Measurements from ENCODE around the gene ISOC2.

ISOC2 gene

GRCh38 chr19:55471266-55471665 lies 9.8 kb upstream of the ISOC2 start:
- Mint-ChIP-seq H3K36me3 (ENCODE audit: low read depth) (no peaks in the 10 kb centered on the region), H3K4me1 (peaks cover 22% of the 10 kb centered on the region), H3K27me3 (ENCODE audit: low read depth) (peaks cover 4% of the 10 kb centered on the region), H3K9me3 (no peaks in the 10 kb centered on the region), H3K4me3 (peak overlapping the region in 2 of 3 experiments; percentile 38 to 62), H3K27ac (peak overlapping the region; percentile 63 to 86 (median 80))
- no peak for TF ChIP-seq CTCF (IDR thresholded peaks at IDR 0.05; ENCODE audit: unreplicated experiment in 3 of 3)

- peak overlapping the region in 1 of 3 experiments; percentile 47 for H3K27ac Mint-ChIP-seq
- peak overlapping the region in 2 of 3 experiments; percentile 20 to 27 for H3K4me3 Mint-ChIP-seq
- peaks cover under 1% of the 10 kb centered on the region for H3K27me3 Mint-ChIP-seq (ENCODE audit: low read depth)
- H3K9me3 Mint-ChIP-seq = no peaks in the 10 kb centered on the region
- no peaks in the 10 kb centered on the region for H3K36me3 Mint-ChIP-seq (ENCODE audit: low read depth)
- H3K4me1 Mint-ChIP-seq = peaks cover 12% of the 10 kb centered on the region
- peak in 1 of 3 experiments; percentile 5 for TF ChIP-seq CTCF (IDR thresholded peaks at IDR 0.05; ENCODE audit: unreplicated experiment in 3 of 3)
Measured at GRCh38 chr19:55468054-55468393, 6.6 kb upstream of the ISOC2 start.

- peak; percentile 98 to 99 (median 98) for TF ChIP-seq CTCF (IDR thresholded peaks at IDR 0.05; ENCODE audit: unreplicated experiment in 3 of 3)
- Mint-ChIP-seq H3K27ac (peak overlapping the region in 2 of 3 experiments; percentile 43 to 47), H3K4me1 (peaks cover 11% of the 10 kb centered on the region), H3K4me3 (peak overlapping the region; percentile 8 to 47 (median 27)), H3K9me3 (no peaks in the 10 kb centered on the region), H3K27me3 (ENCODE audit: low read depth) (no peaks in the 10 kb centered on the region), H3K36me3 (ENCODE audit: low read depth) (no peaks in the 10 kb centered on the region)
Measured at GRCh38 chr19:55467236-55468053, 6.0 kb upstream of the ISOC2 start.

GRCh38 chr19:55466241-55466614 lies 4.8 kb upstream of the ISOC2 start:
- TF ChIP-seq CTCF (IDR thresholded peaks at IDR 0.05; ENCODE audit: unreplicated experiment in 3 of 3) = no peak
- no peaks in the 10 kb centered on the region for H3K9me3 Mint-ChIP-seq
- H3K4me1 Mint-ChIP-seq = peaks cover 16% of the 10 kb centered on the region
- no peak overlapping the region for H3K4me3 Mint-ChIP-seq
- no peaks in the 10 kb centered on the region for H3K36me3 Mint-ChIP-seq (ENCODE audit: low read depth)
- H3K27ac Mint-ChIP-seq = peak overlapping the region in 1 of 3 experiments; percentile 5
- no peaks in the 10 kb centered on the region for H3K27me3 Mint-ChIP-seq (ENCODE audit: low read depth)

GRCh38 chr19:55465460-55466240 lies 4.2 kb upstream of the ISOC2 start:
- Mint-ChIP-seq H3K27ac (no peak overlapping the region), H3K36me3 (ENCODE audit: low read depth) (no peaks in the 10 kb centered on the region), H3K9me3 (no peaks in the 10 kb centered on the region), H3K27me3 (ENCODE audit: low read depth) (no peaks in the 10 kb centered on the region), H3K4me3 (peak overlapping the region in 1 of 3 experiments; percentile 10), H3K4me1 (peaks cover 15% of the 10 kb centered on the region)
- no peak for TF ChIP-seq CTCF (IDR thresholded peaks at IDR 0.05; ENCODE audit: unreplicated experiment in 3 of 3)

All from nephron (organoid).